LoVo (cell line): ENCODE results near the gene POU2F2.

Source experiments
- DNase-seq: peaks from one replicate; pipeline ENCODE4 v3.0.0-alpha.2; 2016; ENCODE audit warnings: low spot score

Gene POU2F2

DNA sequence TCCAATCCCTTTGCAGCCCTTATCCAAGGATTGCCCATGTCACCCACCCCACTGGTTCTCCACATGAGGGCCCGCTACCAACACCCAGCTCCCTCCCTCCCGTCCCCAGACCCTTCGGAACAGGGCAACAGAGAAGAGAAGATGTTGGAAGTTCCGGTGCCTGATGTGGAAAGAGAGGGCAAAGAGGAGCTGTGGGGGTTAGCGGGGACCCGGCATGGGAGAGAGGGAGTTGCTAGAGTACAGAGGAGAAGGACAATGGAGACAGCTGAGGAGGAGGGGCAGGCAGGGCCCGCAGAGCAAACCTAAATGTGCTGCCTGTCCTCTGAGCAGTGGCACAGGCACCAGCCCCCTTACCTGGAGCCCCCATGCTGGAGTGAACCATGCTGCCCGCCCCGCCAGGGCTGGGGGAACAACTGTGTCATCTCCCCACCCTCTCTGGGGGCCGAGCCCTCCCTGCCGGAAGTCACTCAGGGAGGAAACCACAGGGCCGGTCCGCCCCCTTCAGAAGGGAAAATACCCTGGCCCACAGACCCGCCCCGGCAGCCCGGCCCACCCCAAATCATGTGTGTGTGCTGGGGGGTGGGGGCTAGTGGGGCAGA is at the start of gene POU2F2:
Gene POU2F2 (minus strand): TSS at position 417 of the 599 bp plus-strand sequence. CDS start 35 bp downstream, at position 382.
- DNase-seq: no peak

DNA sequence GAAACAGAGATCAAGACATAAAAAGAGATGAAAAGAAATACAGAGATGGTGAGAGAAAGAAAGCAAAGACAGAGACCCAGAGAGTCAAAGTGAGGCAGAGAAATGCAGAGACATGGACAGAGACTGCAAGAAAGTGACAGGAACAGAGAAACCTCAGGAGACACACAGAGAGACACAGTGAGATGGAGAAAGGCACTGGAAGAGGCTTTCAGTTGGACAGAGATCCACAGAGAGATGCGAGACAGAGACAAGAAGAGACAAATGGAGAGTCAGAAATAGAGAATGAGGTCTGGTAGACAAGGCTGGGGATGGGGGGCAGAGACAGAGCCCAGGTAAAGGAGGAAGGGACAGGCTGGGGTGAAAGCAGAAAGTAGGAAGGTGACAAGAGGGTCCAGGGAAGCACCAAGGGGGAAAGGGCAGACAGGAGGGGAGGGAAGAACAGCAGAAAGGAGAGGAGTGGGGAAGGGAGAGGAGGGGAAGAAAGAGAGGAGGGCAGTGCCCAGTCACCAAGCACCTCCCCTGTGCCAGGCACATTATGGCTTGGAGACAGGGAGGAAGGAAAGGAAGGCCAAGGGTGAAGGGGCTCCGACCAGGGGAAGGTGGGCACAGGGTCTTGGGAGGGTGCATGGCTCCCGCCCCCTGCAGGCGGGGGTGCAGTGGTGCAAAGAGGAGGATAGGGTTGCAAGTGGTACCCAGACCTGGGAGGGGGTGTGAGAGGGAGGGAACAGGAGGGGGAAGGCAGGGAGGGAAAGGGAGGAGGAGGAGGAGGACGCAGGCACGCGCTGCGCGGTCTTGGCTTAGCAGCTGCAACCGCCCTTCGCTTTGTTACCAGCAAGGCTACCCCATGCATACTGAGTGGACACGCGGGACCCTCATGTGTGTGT is 46.8 kb upstream of the POU2F2 start:
- no peak for DNase-seq

DNA sequence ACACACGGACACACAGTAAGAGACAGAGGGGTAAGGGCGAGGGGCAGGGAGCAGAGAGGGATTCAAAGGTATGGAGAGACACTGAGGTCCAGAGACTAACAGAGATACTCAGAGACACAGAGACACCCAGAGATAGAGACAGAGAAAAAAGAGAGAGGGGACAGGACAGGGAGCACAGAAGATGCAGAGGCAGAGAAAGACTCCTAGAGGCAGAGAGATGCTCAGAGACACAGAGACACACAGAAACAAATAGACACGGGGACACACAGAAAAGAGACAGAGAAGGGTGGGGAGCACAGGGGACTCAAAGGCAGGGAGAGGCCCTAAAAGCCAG is 45.4 kb upstream of the POU2F2 start:
- DNase-seq: no peak

GRCh38 chr19:42176990-42177685 is 44.9 kb upstream of the POU2F2 start:
- DNase-seq: peak; percentile 68

- DNase-seq: no peak
These were observed 44.4 kb upstream of the POU2F2 start for GRCh38 chr19:42176649-42176989.

DNA sequence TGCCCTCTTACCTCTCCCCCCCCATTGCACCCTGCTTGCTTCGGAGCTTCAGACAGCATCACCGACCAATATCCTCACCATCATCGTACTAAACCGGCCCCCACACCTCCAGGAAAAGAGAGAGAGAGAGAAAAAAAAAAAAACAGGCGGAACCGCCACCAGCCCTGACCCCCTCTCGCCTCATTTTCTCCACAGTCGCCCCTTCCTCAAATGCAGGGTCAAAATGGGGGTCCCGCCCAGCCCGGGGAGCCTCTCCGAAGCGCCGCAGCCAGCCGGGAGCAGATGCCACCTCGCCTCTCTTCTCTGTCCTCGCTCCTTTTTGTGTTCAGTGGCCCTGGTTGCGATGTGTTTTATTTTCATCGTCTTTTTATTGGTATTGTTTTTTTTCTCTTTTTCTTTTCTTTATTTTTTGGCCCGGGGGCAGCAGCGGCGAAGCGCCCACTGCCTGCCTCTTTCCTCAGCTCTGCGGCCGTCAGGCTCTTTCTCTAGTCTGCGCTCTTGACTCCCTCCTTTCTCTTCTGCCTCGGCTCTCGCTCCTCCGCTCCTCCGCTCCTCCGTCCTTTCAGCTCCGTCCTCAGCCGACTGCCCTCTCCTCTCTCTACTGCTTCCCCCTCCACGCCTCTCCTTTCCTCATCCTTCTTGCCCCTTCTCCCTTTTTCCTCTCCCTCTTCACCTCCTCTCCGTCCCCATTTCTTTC is 43.9 kb upstream of the POU2F2 start:
- no peak for DNase-seq

GRCh38 chr19:42174958-42175734 is 42.9 kb upstream of the POU2F2 start:
- DNase-seq: no peak

DNA sequence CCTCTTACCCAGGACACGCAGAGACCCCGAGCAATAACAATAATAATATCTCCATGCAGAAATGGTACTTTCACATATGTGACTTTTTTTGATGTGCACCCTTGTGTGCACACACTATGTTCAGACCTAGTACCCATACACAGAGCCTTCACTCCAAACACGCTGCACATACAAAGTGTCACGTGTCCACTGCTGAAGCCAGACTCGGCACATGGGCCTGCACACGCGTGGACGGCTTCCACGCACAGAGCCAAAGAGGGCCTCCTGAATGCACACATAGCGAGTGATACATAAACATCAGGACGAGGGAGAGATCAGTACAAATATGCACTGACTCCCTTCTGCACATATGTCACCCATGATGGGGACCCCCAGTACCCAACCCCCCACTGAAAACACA is 41.9 kb upstream of the POU2F2 start:
- no peak for DNase-seq

DNA sequence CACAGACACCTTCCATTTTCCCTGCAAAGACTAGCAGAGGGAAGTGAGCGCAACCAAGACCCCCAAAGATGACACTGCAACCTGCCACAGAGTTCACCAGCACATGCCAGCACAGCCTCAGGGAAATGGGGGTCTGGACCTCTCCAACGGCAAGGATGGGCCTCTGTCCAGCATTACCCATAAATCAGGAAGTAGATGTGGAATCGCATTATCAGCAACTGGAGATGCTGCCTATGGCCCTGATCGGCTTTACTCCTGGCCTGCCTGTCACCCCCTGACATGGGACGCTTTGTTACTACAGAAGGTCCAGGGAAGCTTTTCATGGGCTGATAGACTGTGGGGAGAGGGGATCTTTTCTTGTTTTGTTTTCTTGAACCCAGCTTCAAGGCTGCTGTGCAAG is 41.4 kb upstream of the POU2F2 start:
- no peak for DNase-seq

DNA sequence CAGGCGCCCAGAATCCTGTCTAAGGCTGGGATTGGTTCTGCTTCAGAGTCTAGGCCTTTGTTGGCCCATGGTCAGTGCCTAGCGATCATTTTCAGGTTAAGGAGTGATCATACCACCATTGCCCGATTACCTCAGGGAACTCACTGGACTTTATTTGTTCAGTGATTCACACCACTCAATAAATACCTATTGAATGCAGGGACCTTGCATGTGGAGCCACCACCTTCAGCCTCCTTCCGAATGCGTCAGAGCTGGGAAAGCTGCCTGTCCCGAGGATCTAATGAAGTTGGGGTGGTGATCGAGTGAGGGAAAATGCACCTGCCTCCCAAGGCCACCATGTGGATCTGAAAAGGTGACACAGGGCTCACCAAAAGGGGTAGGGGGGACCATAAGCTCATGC is 40.0 kb upstream of the POU2F2 start:
- no peak for DNase-seq

DNA sequence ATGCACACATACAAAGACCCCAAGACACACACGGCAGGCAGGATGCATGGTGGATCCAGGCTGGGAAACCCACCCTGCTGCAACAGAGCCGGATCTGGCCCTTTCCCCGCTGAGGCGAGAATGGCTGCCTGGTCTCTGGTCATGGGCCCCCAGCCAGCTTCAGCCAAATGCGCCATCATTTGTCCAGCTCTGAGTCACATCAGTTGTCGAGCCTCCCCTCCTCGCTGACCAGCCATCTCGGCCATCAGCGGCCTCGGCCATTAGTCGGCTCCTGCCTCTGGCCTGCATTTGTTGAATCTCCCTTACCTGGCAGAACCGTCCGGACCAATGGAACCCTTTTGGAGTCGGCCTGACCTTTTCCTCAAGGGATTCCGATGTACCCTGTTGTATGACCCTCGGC is 38.5 kb upstream of the POU2F2 start:
- no peak for DNase-seq

GRCh38 chr19:42169486-42170413 is 37.5 kb upstream of the POU2F2 start:
- no peak for DNase-seq

DNA sequence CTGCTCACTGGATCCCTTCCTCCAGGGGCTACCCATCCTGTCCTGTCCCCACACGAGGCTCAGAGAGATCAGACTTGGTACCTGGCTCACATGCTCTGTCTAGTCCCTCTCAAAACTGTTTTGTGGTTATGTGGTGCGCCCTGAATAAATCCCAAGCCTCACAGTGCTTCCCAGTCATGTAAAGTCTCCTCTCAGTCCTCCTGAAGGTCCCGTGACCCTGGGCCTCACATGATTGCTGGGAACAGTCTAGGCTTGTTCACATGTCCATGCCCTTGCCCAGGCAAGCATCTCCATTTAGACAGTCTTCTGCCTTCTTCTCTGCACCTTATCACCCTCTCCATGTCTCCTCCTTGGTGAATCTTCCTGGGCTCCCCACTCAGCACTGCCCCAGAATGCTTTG is 36.0 kb upstream of the POU2F2 start:
- no peak for DNase-seq

DNA sequence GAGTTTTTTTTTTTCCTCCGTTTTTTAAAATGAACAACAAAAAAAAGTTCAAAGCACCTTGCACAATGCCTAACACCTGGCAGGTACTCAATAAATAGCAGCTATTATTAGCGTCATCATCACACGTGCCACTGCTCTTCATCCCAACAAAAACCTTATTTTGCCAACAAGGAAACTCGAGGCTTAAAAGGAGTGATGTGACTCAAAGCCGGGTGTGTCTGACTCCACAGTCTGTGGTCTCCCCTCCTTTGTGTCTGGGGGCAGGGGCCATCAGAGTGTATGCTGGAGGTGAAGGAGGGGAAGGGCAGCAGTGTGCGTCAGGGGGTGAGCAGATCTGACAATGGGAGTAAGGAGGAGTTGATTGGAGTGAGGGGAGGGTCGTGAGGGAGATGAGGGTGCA is 34.1 kb upstream of the POU2F2 start:
- DNase-seq: no peak

DNA sequence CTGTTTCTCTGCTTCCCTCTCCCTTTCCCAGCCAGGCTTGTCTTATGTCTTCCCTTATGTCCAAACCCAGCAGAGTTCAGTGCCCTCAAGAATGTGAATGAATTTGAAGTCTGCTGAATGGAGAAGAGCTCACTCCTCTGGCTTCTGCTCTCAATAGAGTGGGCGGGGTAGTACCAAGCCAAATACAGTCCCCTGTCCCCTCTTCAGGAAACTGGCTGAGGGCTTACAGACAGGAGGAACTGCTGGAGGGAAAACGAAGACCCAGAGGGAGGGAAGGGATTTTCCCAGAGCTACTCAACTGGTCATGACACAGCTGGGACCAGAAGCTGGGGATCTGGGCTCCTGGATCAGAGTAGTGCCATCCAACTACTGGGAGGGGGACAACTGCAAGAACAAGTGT is 32.9 kb upstream of the POU2F2 start:
- DNase-seq: no peak

DNA sequence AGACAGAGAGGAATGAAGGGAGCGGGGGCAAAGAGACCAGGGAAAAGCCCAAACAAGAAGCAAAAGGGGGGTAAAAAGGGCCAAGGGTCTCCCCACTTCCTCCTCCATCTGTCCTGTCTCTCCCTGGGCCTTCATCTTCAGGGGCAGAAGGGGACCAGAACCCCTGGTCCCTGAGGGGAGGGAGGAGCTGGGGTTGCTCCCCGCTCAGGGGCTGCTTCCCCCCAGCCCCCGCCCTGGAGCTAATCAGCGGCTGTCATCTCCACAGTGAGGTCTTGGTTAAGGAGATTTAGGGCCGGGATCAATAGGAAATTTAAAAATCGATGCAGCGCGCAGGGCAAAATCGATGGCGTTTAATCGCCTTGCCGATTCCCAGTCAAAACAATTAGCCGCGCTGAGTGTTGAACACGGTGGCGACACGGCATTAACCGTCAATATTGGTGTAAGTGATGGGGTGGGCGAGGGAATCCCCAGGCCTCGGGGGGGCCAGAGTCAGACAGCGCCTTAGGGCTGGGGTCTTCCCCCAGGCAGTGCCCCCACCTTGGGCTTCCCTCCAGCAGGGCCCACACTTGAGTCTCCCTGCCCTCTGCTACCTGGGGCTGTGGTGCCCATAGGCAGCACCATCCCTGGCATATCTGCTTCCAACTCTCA is 29.5 kb upstream of the POU2F2 start:
- no peak for DNase-seq

DNA sequence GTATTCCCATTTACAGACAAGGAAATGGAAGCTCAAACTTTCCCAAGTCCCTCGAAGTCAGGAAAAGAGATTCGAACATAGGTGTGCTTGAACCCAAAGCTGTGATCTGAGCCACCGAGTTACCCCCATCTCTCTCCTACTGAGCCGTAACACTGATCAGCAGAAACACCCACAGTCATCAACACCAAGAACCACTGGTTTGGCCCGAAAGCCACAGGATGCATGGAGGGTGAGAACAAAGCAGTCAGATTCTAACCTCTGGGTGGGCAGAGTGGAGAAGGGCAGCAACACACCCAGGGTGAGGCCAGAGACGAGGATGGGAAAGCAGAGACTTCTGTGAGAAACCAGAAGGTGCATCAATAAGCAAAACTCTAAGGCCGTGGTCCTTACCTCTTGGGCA is 27.7 kb upstream of the POU2F2 start:
- DNase-seq: no peak

GRCh38 chr19:42158926-42159325 is 26.7 kb upstream of the POU2F2 start:
- DNase-seq: no peak

DNA sequence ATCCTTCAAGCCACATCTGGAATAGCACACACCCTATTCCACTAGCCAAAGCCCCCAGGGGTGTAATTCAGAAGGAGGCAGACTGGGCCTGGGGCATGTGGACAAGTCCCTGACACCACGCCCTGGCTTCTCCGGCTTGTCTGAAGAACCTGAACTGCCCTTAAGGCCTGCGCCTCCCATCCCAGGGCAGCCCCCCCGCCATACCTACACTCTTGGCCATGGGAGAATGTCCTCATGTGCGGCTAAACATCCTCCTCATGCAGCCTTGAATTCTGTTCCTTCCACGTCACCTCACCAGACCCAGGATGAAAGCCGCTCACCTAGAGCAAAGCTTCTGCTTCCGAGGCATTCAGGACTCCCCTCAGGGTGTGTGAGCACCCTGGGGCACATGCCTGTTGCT is 24.3 kb upstream of the POU2F2 start:
- no peak for DNase-seq

DNA sequence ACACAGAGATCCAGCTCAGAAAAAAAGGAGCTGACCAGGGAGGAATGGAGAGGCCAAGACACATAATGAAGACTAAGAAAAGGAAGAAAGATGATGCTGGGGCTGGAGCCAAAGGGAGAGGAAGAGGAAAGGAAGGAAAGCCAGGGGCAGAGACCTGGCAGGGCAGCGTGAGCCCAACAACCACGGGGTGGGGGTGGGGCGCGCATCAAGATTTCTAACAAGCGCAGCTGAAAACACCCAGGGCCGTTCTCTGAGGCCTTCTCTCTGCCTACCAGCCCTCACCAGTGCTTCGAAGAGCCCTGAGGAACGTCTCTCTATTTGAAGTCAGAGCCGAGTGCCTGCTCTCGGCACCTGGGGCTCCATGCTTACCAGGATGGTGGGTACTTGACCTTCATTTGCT is 23.6 kb upstream of the POU2F2 start:
- DNase-seq: no peak
